ENCODE results near the gene SLC29A1.

The SLC29A1 gene

GRCh38 chr6:44255105-44255808 lies 31.9 kb downstream of the SLC29A1 start:
- POLR2A ChIA-PET = interaction anchor here (0.6 to 3.4 kb wide), 4 partner anchors 8 to 32 kb away, joined by 3 to 109 read pairs (median 3); partner anchors contain the start of genes HSP90AB1 and SLC29A1
- no peak for TF ChIP-seq CTCF (IDR thresholded peaks at IDR 0.05; ENCODE audit: insufficient read depth, low read length, missing control alignments)
- DNase-seq (ENCODE audit: low read depth, low spot score) = no peak
- peak overlapping the region; percentile 20; the same call in 1 of the 2 replicates for H3K4me3 ChIP-seq (ENCODE audit: low read depth, low read length)
- CTCF ChIA-PET = interaction anchor here (0.8 to 7.4 kb wide), 11 partner anchors 8 to 157 kb away, joined by 3 to 73 read pairs (median 13); partner anchors contain the start of genes HSP90AB1 and TMEM151B

- TF ChIP-seq CTCF (IDR thresholded peaks at IDR 0.05; ENCODE audit: insufficient read depth, low read length, missing control alignments) = no peak
- ChIA-PET POLR2A (interaction anchor here (0.7 to 3.4 kb wide), 3 partner anchors 9 to 83 kb away, joined by 3 to 109 read pairs (median 3); partner anchors contain the start of gene HSP90AB1), CTCF (interaction anchor here (0.7 to 7.4 kb wide), 22 partner anchors 9 to 158 kb away, joined by 3 to 73 read pairs (median 4); partner anchors contain the start of genes CAPN11, HSP90AB1 and TMEM151B)
- H3K4me3 ChIP-seq (ENCODE audit: low read depth, low read length) = peak overlapping the region; percentile 88
- no peak for DNase-seq (ENCODE audit: low read depth, low spot score)
Observed at GRCh38 chr6:44255871-44256774, 32.7 kb downstream of the SLC29A1 start.

DNA sequence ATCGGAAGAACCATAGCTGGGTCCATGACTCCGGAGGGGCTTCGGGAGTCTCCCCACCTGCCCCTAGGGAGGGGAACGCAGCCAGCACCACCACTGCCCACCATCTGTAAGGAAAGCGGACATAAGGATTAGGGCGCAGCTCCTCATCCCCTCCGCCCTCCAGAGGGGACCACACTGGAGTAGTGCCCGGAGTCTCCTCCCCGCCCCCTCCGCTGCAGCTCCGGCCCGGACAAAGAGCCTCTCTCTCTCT lies 33.3 kb downstream of the SLC29A1 start:
- no peak for DNase-seq (ENCODE audit: low read depth, low spot score)
- no peak for TF ChIP-seq CTCF (IDR thresholded peaks at IDR 0.05; ENCODE audit: insufficient read depth, low read length, missing control alignments)
- ChIA-PET CTCF (interaction anchor here (0.5 to 7.4 kb wide), 24 partner anchors 10 to 158 kb away, joined by 3 to 73 read pairs (median 4); partner anchors contain the start of genes AARS2, CAPN11, HSP90AB1 and TMEM151B), POLR2A (interaction anchor here (0.7 to 3.4 kb wide), 3 partner anchors 9 to 84 kb away, joined by 3 to 109 read pairs (median 3); partner anchors contain the start of gene HSP90AB1)
- peak overlapping the region; percentile 88 for H3K4me3 ChIP-seq (ENCODE audit: low read depth, low read length)

DNA sequence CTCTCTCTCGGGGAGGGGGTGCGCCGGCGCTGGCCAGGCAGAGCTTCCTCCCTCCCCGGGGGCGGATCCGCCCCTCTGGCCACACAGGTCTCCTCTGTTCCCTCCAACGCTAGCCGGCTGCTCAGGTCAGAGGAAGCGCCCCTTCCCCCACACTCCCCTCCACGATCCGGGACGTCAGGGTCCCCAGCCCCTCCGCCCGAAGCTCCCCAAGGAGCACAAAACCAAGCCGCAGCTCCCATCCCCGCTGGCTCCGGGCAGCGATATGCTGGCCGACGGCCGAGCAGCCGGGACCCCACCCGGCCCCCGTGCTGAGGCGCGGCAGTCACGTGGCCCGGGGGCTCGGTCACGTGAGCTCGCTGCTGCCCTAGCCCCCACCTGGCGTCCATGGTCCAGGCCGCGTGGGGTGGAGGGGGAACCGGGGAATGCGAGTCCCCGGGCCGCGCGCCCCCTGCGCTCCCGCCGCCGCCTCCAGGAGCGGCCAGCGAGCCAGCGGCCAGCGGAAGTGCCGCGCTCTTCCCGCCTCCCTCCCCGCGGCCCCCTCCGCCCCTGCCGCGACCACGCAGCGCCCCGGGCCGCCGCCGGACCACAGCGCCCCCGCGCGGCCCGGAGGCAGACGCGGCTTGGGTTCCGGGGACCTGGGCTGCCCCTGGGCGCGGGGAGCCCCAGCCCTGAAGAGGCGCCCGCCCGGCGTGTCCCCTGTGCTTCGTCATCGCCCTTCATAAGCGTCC lies 33.8 kb downstream of the SLC29A1 start, which contains the start of gene SLC35B2:
TSS of gene SLC35B2 (minus strand) at position 504 of the 728 bp plus-strand sequence. CDS start at position 386, 118 bp downstream.
- ChIA-PET CTCF (interaction anchor here (0.5 to 7.4 kb wide), 24 partner anchors 10 to 159 kb away, joined by 3 to 73 read pairs (median 4); partner anchors contain the start of genes AARS2, CAPN11, HSP90AB1 and TMEM151B), POLR2A (interaction anchor here (0.7 to 3.4 kb wide), 3 partner anchors 10 to 84 kb away, joined by 3 to 109 read pairs (median 3); partner anchors contain the start of gene HSP90AB1)
- H3K4me3 ChIP-seq (ENCODE audit: low read depth, low read length) = peak within 1 kb of the TSS; percentile 88
- DNase-seq (ENCODE audit: low read depth, low spot score) = no peak
- TF ChIP-seq CTCF (IDR thresholded peaks at IDR 0.05; ENCODE audit: insufficient read depth, low read length, missing control alignments) = peak; percentile 54

DNA sequence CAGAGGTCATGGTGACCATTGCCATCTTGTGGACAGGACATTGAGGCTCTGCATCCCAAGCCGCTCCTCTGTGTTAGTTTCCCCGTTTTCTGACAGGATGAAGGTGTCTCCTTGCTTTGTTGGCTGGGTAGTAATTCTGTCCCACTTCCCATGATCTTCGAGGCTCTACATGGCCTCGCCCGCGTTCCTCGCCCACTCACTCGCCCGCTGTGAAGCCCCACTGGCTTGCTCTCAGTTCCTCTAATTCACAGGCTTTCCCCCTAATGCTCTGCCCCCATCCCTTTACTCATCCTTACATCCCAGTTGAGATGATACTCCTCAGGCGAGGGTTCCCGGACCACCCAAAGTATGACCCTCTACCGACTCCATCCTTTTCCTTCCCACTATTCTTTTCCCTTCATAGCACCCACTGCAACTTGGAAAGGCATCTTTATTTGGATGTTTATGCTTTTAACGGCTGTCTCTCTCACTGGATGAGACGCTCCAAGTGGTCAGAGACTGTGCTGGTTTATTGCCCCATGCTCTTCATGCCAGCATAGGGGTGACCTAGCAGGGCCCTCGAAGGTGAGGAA lies 34.4 kb downstream of the SLC29A1 start:
- H3K4me3 ChIP-seq (ENCODE audit: low read depth, low read length) = peak overlapping the region; percentile 88
- DNase-seq (ENCODE audit: low read depth, low spot score) = no peak
- TF ChIP-seq CTCF (IDR thresholded peaks at IDR 0.05; ENCODE audit: insufficient read depth, low read length, missing control alignments) = no peak
- ChIA-PET CTCF (interaction anchor here (1.0 to 4.3 kb wide), 7 partner anchors 11 to 94 kb away, joined by 3 to 54 read pairs (median 3); partner anchors contain the start of genes HSP90AB1 and TMEM151B), POLR2A (interaction anchor here (3.4 kb wide), 1 partner anchor 11 kb away, joined by 109 read pairs; the partner anchor contains the start of gene HSP90AB1)
